ENCODE data around the gene MTOR.
"Not testable (repeated sequence)": the region's sequence is repeated elsewhere in the genome, so short reads cannot be mapped to it uniquely, and the experiment has no call there.

Gene MTOR

GRCh38 chr1:11187000-11187399, 75.4 kb downstream of the MTOR start:
- DNase-seq = peak in 2 of 56 donors; percentile 22

- no peak for DNase-seq
Measured at GRCh38 chr1:11184973-11185372, 77.4 kb downstream of the MTOR start.

DNA sequence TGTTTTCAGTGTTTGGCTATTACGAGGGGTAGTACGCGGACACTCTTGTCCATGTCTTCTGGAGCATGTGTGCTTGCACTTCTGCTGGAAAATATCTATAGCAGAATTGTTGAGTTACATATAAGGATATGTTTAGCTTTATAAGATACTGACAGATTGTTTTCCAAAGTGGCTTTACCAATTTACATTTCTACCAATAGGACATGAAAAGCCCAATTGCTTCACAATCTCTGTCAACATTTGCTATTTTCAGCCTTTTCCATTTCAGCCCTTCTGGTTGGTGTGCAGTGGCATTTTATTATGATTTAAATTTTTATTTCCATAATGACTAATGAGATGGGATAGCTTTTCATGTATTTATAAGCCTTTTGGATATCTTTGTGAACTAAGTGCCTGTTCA, 79.5 kb downstream of the MTOR start:
- DNase-seq = no peak

DNA sequence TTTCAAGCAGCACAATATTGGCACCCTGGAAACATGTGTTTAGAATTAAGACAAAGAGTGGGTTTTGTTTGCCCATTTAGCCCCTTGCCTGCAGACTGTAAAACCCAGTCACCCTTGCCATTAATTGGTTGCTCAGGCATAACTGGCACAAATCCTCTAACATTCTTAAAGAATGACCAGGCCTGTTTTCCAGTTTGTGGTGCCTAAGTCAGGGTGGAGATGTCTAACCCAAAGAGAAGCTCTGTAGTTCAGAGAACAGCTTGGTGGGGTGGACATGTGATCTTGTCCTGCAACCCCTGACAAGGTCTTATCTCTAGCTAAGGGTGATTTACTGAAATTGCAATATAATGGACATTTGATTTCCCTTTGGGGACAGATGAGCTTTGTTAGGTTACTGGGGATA, 82.0 kb downstream of the MTOR start:
- DNase-seq = no peak

DNA sequence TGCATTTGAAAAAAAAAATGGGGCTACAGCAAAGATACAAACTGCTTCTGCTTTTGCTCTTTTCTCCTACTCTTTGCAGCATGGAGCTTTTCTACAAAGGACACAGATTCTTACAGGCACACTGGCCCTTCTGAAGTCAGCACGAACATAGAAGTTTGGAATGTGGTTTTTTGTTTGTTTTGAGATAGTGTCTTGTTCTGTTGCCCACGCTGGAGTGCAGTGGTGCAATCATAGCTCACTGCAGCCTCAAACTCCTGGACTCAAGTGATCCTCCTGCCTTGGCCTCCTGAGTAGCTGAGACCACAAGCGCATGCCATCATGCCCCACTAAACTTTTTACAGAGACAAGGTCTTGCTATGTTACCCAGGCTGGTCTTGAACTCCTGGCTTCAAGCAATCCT, 82.6 kb downstream of the MTOR start:
- DNase-seq = not testable (repeated sequence)

DNA sequence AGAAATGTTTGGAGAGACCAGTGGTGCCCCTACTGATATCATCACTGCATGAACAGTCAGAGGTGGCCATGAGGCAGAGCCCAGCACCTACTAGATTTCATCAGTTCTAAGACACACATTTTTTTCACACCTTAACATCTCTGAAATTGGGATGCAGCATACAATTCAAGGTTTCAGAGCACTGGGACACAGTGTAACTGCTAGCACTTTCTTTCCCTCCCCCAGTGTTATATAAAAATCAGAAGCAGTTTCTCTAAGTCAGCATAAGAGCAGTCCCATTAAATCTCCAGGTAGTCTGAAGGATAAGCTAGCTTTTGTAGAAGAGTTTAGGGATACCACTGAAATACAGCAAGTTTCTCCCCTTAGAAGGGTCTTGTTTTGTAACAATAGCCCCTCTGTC, 83.2 kb downstream of the MTOR start:
- no peak for DNase-seq

DNA sequence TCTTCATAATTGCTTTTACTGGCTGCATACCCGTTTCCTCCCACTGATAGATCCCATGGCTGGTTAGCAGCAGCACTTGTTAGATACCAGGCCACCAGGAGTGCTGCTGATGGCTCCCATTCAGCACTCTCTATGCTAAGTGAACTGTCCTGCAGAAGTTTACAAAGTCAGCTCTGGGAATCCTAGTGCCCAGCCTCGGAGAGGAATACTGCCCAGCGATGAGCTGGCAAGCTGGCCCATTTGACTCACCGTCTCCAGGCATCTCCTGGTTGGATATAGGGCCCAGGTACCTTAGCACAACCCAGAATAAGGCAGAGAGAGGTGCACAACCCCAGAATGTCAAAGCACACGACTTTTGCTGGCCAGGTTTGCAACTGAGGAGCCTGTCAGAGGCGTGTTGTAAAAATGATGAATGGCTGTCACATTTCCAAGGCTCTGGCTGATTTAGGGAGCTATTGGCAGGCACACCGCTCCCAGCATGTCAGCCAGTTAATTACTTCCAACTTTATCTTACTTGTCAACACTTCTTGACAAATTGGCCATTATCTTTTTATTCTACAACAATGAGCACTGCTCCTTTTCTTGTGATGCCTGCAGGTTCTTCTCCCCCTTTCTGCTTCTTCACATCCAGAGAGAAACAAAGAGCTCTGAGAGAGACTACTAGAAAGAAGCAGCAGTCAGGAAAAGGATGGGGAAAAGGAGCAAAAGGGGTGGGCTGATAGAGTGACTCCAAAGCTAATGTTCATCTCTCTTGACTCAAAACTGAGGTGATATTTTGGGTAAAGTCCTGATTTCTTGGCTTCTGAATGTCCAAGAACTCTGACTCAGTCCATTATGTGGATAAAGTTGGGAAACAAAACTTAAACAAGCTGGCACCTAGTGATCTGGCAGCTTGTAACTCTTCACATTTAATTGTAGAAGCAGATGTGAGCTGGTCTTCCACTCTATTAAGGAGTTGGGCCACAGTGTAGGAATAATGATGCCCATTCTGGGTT, 84.0 kb downstream of the MTOR start:
- no peak for DNase-seq

GRCh38 chr1:11176081-11176706, 86.2 kb downstream of the MTOR start:
- DNase-seq = no peak

- DNase-seq = no peak
Measured at GRCh38 chr1:11175461-11175860, 86.9 kb downstream of the MTOR start.

GRCh38 chr1:11174261-11174942, 87.9 kb downstream of the MTOR start:
- no peak for DNase-seq

GRCh38 chr1:11170102-11170501, 92.2 kb downstream of the MTOR start:
- DNase-seq = no peak

- DNase-seq = no peak
Measured at GRCh38 chr1:11169202-11169601, 93.1 kb downstream of the MTOR start.

GRCh38 chr1:11168731-11169130, 93.6 kb downstream of the MTOR start:
- DNase-seq = no peak

GRCh38 chr1:11166744-11167143, 95.6 kb downstream of the MTOR start:
- DNase-seq = not testable (repeated sequence)

DNA sequence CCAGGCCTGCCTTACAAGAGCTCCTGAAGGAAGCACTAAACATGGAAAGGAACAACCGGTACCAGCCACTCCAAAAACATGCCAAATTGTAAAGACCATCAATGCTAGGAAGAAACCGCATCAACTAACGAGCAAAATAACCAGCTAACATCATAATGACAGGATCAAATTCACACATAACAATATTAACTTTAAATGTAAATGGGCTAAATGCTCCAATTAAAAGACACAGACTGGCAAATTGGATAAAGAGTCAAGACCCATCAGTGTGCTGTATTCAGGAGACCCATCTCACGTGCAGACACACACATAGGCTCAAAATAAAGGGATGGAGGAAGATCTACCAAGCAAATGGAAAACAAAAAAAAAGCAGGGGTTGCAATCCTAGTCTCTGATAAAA, 99.6 kb downstream of the MTOR start:
- DNase-seq = not testable (repeated sequence)

GRCh38 chr1:11158720-11159321, 103.5 kb downstream of the MTOR start:
- DNase-seq = peak in 1 of 56 donors; percentile 15

GRCh38 chr1:11158291-11158690, 104.1 kb downstream of the MTOR start:
- no peak for DNase-seq

DNA sequence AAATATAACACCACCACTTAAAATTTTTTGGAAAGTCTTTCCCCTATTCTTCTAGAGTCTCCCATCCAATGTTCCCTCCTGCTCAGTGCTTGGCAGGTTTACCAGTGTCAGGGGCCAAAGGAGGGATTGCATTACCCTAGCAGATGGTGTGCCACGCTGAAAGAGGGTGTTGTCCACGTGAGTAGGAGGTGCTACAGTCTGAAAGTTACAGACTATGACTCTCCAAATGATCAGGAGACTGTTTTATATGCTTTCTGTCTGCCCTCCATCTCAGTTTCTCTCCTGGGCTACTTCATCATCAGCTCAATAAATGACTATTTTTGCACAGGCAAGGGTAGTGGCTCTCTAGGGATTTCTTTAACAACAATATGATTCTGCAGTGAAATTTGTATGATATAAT, 104.5 kb downstream of the MTOR start:
- DNase-seq = peak in 6 of 56 donors; percentile 4 to 24 (median 12)

DNA sequence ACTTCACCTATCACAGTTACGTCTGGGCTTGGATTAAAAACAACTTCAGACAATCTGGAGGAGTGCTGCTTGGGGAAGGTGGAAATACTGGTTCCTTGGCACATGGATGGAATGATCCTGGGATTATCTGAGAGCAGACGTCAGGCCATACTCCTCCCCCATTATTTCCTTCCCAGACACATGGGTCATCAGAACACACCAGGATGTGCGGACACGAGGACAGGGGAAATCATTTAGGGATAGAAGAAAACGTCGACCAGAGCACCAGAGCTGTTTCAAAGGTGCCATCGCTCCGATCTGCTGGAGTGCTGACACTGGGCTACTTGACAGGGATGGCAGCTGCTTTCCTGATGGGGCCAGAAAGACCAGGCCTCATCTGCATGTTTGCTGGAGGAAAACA, 105.0 kb downstream of the MTOR start:
- DNase-seq = no peak

GRCh38 chr1:11156963-11157362, 105.4 kb downstream of the MTOR start:
- DNase-seq = no peak

DNA sequence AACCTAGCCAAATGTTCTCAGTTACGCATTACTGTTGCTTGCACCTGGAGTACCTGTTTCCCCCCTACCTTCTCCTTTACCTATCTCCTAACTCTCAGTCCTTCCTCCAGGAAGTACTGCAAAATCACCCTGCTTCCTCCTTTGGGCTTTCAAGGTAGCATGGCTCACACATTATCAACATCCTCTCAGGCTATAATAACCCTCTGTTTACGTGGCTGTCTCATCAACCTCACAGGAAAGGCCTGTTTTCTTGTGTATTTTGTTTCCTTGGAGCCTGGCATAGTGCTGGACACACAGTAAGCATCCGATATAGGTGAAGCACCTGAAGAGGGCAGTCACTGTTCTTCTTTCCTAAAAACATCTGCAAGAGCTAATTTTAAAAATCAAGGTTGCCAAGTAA, 105.9 kb downstream of the MTOR start:
- no peak for DNase-seq

- no peak for DNase-seq
Measured at GRCh38 chr1:11153184-11153583, 109.2 kb downstream of the MTOR start.

Measured in amygdala (tissue), 56 donors.